Activated gamma-delta T cell treated with anti-CD3 and anti-CD28 coated beads, Interleukin-2, amount 50 U/mL, for 16 hours (primary cell): Measurements from ENCODE around the gene TAGLN3.

Experiments used
- DNase-seq: peaks from one replicate; pipeline ENCODE4 v3.0.0-alpha.2; 2020; ENCODE audit warnings: low read depth

Gene TAGLN3

GRCh38 chr3:111978583-111979433 is 19.9 kb upstream of the TAGLN3 start, which contains the start of gene ABHD10:
TSS of gene ABHD10 (plus strand) at chr3:111979026. CDS start at chr3:111979062, 36 bp downstream.
- peak; percentile 95 for DNase-seq

DNA sequence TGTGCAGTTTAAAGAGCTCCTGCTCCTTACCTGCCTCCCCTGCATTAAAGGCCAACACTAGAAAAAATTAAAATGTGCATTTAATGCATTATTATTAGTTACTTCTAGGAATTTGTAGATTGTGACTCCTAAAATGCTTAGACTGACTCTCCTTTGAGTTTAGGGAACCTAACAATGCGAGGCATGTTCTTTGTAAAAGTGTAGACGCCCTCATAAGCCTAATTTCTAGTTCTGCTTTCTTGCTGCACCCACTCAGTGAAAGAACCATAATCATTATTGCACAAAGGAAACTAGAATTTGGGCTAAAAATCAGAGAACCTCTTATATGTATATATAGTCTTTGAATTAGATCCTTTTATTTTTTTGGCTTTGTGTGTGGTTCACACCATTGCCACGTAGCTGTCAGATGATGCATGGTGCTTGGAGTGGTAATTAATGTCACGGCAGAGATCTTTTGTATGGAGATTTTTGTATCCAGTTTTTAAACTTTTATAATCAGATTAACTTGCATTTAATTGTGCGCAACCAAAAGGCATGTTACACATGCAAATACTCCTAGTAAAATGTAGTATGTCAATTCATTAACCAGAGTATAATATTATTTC is 19.2 kb upstream of the TAGLN3 start:
- DNase-seq = no peak

GRCh38 chr3:111980716-111981456 is 17.8 kb upstream of the TAGLN3 start:
- no peak for DNase-seq

DNA sequence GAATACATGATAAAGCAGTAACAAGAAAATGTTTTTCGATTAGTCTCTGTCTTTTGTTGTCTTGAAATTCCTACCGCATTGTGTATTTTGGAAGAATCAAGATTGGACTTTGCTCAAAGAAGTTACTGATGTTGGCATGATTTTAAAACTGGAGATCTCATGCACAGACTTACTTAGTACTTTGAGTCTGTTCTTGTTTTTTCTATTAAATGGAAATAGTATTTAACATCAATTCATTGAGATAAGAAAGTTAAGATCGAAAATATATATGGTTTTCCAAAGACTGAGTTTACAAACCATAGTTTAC is 17.3 kb upstream of the TAGLN3 start:
- DNase-seq = no peak

- no peak for DNase-seq
These were observed 14.0 kb upstream of the TAGLN3 start for GRCh38 chr3:111984636-111985298.

DNA sequence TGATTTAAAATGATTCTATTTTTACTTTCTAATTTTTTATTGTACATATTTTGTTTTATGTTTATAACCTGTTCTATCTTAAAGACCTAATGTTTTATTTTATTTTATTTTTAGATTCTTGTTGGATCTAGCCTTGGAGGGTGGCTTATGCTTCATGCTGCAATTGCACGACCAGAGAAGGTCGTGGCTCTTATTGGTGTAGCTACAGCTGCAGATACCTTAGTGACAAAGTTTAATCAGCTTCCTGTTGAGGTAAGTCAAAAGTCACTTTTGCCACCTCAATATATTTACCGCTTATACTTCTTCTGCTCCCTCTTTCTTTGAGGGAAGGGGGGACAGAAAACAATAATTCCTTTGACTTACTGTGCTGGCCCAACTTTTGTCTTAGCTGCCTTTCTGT is 11.9 kb upstream of the TAGLN3 start:
- DNase-seq = no peak

DNA sequence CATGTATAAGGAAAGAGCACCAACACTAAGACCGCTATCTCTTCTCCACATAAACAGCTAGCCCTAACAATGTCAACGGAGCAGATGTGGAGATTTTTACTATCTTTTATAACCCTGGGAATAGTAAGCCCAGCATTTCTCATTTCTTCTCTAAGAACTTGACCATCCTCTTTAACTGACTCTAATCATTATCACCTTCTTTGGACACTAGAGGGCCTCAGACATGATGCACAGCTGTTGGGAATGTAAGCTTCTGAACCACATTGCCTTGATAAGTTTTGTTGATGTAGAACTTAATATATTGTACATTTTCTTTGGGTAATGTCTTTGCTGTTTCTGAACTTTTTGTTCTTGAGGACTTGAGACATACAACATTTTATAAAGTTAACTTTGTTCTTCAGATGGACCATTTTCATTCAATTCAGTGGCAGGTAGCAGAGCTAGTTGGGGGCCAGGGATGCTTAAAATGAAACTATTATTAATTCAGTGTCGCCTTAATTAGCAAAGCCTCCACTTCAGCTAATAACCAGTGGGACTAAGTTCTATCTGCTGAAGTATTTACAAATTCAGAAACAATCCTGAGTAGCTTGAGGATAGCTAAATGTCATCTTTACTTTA is 9.6 kb upstream of the TAGLN3 start:
- DNase-seq = no peak

GRCh38 chr3:111993038-111993437 is 5.7 kb upstream of the TAGLN3 start:
- DNase-seq = no peak

DNA sequence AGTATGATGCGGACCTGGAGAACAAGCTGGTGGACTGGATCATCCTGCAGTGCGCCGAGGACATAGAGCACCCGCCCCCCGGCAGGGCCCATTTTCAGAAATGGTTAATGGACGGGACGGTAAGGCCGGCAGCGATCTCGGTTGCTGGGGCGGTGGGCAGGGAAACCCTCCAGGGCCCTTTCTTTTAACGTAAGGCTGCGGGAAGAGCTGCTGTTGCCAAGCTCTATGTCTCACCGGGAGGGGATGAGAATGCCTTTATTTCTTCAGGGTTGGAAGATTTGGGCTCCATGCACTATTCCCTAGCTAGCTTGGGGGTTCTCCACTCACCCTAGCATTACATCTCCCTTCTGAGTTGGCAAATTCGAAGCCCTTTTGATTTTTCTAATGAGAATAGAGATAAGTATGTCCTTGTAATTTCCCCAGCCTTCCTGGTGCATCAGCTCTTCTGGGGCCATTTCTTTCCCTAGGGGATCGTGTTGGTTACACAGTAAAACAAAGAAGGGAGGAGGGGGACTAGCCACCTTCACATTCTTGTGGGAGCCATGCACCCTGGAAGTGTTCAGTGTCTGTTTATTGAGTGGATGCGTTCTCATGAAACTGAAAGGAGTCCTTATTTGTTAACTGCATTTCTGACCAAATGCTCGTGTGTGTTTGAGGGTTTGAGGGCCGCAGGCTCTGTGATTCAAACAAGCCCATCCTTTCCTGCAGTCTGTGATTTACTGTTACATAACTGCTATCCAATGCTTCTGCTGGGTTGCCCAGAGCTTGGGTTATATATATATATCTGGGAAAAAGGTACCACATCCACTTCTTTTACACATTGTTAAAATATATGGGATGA is 982 bp downstream of the TAGLN3 start:
- no peak for DNase-seq

- no peak for DNase-seq
These were observed 1.6 kb downstream of the TAGLN3 start for GRCh38 chr3:112000367-112000771.

DNA sequence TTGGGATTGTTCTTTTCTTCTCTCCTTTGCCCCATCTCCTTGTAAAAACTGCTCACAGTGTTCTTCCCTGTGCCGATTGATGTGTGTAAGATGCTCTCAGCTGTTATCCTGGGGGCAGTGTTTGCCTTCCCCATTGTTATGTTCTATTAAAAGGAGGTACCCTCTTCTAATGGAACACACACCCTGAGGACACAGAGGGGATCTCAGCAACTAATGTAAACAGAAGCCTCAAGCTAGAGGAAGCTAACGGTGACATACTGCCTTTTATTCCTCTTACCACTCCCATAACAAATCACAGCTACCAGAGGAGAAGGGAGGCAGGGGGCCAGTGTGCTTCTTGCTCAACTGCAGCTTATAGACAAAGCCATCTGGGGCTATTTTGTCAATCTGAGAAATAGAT is 2.2 kb downstream of the TAGLN3 start:
- DNase-seq = no peak

GRCh38 chr3:112001526-112001925 is 2.8 kb downstream of the TAGLN3 start:
- DNase-seq = no peak

DNA sequence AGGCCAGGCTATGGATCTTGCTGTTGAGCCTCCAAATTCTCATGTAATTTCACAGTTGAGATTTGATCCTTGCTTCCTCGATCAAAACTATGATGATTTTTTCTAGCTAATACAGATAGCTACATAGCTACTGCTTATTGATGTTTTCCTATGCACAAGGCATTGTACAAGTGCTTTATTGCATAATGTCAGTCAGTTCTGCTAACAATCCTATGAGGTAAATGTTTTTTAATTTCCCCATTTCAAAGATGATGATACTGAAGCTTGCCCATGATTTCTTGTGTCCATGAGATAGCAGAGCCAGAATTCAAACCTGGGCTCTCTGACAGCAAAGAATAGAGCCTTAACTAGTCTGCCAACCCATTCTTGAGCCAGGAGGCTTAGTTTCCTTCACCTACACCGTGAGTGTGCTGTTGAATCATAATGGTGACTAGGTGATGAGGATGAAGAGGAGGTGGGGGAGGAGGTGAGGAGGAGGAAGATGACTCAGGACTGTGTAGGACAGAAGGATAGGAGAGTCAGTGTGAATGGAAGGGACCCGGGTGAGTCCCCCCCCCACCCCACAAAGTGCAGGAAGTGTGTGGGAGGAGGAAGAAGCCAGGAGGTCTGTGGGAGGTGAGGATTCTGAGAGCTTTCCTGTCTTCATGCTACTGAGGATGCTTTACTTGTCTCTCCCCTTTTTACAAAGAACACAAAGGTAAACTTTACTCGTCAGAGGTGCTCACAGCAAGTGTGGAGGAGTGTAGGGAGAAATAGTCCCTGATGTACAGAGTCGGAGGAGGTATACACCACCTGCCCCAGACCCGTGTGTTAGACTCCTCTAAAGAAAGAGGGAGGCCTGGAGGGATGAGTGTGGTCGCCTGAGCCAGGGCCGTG is 3.6 kb downstream of the TAGLN3 start:
- peak; percentile 48 for DNase-seq

- DNase-seq = no peak
These were observed 4.8 kb downstream of the TAGLN3 start for GRCh38 chr3:112003321-112004080.

- no peak for DNase-seq
These were observed 5.5 kb downstream of the TAGLN3 start for GRCh38 chr3:112004187-112004586.

GRCh38 chr3:112004669-112005068 is 5.9 kb downstream of the TAGLN3 start:
- no peak for DNase-seq

DNA sequence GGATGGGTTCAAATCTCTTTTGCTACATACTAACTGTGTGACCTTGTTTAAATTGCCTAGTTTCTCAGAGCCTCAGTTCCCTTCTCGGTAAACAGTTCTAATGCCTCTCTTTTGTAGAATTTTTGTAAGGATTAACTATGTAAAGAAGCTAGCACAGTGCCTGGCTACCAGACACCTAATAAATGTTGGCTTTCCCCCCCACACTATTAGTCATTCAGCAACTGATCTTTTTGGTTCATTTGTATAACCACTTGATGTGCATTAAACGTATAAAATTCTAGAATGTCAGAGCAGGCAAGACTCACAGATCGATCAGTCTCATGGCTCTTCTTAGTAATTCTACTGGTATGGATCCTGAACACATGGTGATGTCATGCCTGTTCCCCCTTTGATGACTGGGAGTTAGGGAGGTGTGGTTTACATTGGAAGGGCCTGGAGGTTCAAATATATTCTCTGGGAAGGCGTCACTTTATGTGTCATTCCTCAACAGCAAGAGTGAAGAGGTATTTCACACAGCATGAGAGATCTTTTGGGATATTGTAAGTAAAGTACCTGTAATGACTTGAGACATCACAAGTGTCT is 6.5 kb downstream of the TAGLN3 start:
- DNase-seq = no peak

GRCh38 chr3:112007633-112008032 is 8.9 kb downstream of the TAGLN3 start:
- no peak for DNase-seq

DNA sequence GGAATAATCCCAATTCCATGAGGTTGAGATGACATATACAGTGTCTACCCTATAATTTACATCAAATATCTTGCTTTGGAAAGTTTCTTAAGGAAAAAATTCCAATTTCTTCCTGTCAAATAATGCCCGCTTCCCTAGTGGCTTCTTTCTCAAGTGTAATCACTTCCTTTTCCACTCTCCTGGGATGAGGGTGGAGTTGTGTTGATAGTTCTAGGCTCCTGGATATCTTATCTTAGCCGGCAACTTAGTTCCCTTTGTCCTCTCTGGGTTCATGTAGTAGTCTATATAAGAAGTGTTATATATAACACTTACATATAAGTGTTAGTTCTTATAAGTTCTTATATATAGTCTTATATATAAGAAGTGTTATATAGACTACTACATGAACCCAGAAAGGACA is 10.9 kb downstream of the TAGLN3 start:
- no peak for DNase-seq
